Esophagus (tissue), 2 donors: Measurements from ENCODE around the gene DYNC1LI1. TPM values are rescaled to one million over a fixed set of nuclear protein-coding genes. Genes with fewer than 3 reads are reported as not detected.

Source experiments
- H3K27ac ChIP-seq, 2 donors: one replicate each; pipeline ENCODE4 v1.5.1; 2013; ENCODE audit warnings: low read depth in 2 of 2, mild to moderate bottlenecking in 2 of 2, inconsistent platforms in 1 of 2, low read length in 1 of 2, moderate library complexity in 1 of 2
- H3K27me3 ChIP-seq, 2 donors: one replicate each; pipeline ENCODE4 v1.6.1; 2013; ENCODE audit warnings: low read length in 2 of 2, control low read depth in 1 of 2, mild to moderate bottlenecking in 1 of 2; ENCODE audit not compliant: insufficient read depth in 2 of 2, control insufficient read depth in 1 of 2
- H3K36me3 ChIP-seq, 2 donors: one replicate each; pipeline ENCODE4 v1.6.1; 2013; ENCODE audit warnings: low read length in 1 of 2; ENCODE audit not compliant: control insufficient read depth in 2 of 2, insufficient read depth in 2 of 2
- H3K4me1 ChIP-seq, 2 donors: one replicate each; pipeline ENCODE4 v1.6.1; 2013; ENCODE audit warnings: low read length in 1 of 2; ENCODE audit not compliant: control insufficient read depth in 2 of 2, insufficient read depth in 2 of 2
- H3K4me3 ChIP-seq, 2 donors: one replicate each; pipeline ENCODE4 v1.5.1; 2013; ENCODE audit warnings: low read length in 2 of 2, mild to moderate bottlenecking in 2 of 2, low read depth in 1 of 2, moderate library complexity in 1 of 2
- H3K9me3 ChIP-seq, 2 donors: one replicate each; pipeline ENCODE4 v1.6.1; 2013; ENCODE audit warnings: mild to moderate bottlenecking in 2 of 2, low read depth in 1 of 2, low read length in 1 of 2, moderate library complexity in 1 of 2; ENCODE audit not compliant: control insufficient read depth in 2 of 2, insufficient read depth in 1 of 2
- WGBS, 2 donors: extraction: QIAGEN DNeasy Blood & Tissue Kit; methylation state at CpG; one replicate each; pipeline ENCODE4 v1.1.7; 2013; 5-methylcytosine and 5-hydroxymethylcytosine counted together
- polyA plus RNA-seq, 2 donors: library from polyadenylated mRNA; stranded (reverse); fragments of 200-250 nt; gene quantifications; one replicate each; pipeline ENCODE4 v1.2.3, GENCODE V29; 2013
- donor health status: healthy with polysubstance abuse.
- donor health status: Bipolar disorder and iron deficiency.

DYNC1LI1 gene
- polyA plus RNA-seq, 2 donors, result 7.9 to 15.7 TPM

- Histone ChIP-seq H3K27ac (peak overlapping the region; percentile 89 to 98), H3K4me3 (peak overlapping the region; percentile 81 to 96), H3K36me3 (no peaks in the 10 kb centered on the region), H3K4me1 (no peaks in the 10 kb centered on the region), H3K27me3 (no peaks in the 10 kb centered on the region), H3K9me3 (no peaks in the 10 kb centered on the region)
- WGBS, 2 donors, result 1% methylated on average over 14 of the region's 14 CpGs
Observed at GRCh38 chr3:32571192-32571485, 481 bp upstream of the DYNC1LI1 start.

GRCh38 chr3:32569540-32570420 is 878 bp downstream of the DYNC1LI1 start:
- Histone ChIP-seq H3K4me1 (no peaks in the 10 kb centered on the region), H3K4me3 (peak overlapping the region; percentile 81 to 96), H3K36me3 (peaks cover 0 to 3% of the 10 kb centered on the region in 2 donors), H3K9me3 (no peaks in the 10 kb centered on the region), H3K27ac (peak overlapping the region; percentile 97 to 98), H3K27me3 (no peaks in the 10 kb centered on the region)
- WGBS, 2 donors, result 1% methylated on average over 32 to 40 of the region's 40 CpGs

- no peaks in the 10 kb centered on the region for H3K9me3 ChIP-seq
- no peaks in the 10 kb centered on the region for H3K4me1 ChIP-seq
- peak overlapping the region in 1 of 2 donors; percentile 81 for H3K4me3 ChIP-seq
- peaks cover 0 to 3% of the 10 kb centered on the region in 2 donors for H3K36me3 ChIP-seq
- 73 to 82% methylated on average over 2 of the region's 2 CpGs for WGBS, 2 donors
- H3K27me3 ChIP-seq, result no peaks in the 10 kb centered on the region
- H3K27ac ChIP-seq, result no peak overlapping the region
Observed at GRCh38 chr3:32568953-32569352, 1.7 kb downstream of the DYNC1LI1 start.

- Histone ChIP-seq H3K36me3 (peaks cover 0 to 3% of the 10 kb centered on the region in 2 donors), H3K27me3 (no peaks in the 10 kb centered on the region), H3K4me1 (no peaks in the 10 kb centered on the region), H3K27ac (no peak overlapping the region), H3K9me3 (no peaks in the 10 kb centered on the region), H3K4me3 (no peak overlapping the region)
- 91 to 98% methylated on average over 1 of the region's 1 CpG for WGBS, 2 donors
Observed at GRCh38 chr3:32564195-32564594, 6.5 kb downstream of the DYNC1LI1 start.

GRCh38 chr3:32562640-32563039 is 8.0 kb downstream of the DYNC1LI1 start:
- Histone ChIP-seq H3K27ac (no peak overlapping the region), H3K4me3 (no peak overlapping the region), H3K36me3 (peaks cover 0 to 3% of the 10 kb centered on the region in 2 donors), H3K9me3 (no peaks in the 10 kb centered on the region), H3K4me1 (no peaks in the 10 kb centered on the region), H3K27me3 (no peaks in the 10 kb centered on the region)
- 94% methylated on average over 7 of the region's 7 CpGs for WGBS, 2 donors

- peaks cover 0 to 3% of the 10 kb centered on the region in 2 donors for H3K4me1 ChIP-seq
- H3K9me3 ChIP-seq, result no peaks in the 10 kb centered on the region
- H3K27ac ChIP-seq, result no peak overlapping the region
- 41 to 54% methylated on average over 3 of the region's 3 CpGs for WGBS, 2 donors
- no peaks in the 10 kb centered on the region for H3K36me3 ChIP-seq
- no peak overlapping the region for H3K4me3 ChIP-seq
- no peaks in the 10 kb centered on the region for H3K27me3 ChIP-seq
Observed at GRCh38 chr3:32557640-32558352, 12.9 kb downstream of the DYNC1LI1 start.

GRCh38 chr3:32556332-32556731 is 14.3 kb downstream of the DYNC1LI1 start:
- 86 to 91% methylated on average over 3 of the region's 3 CpGs for WGBS, 2 donors
- H3K9me3 ChIP-seq, result no peaks in the 10 kb centered on the region
- no peaks in the 10 kb centered on the region for H3K27me3 ChIP-seq
- peaks cover 0 to 3% of the 10 kb centered on the region in 2 donors for H3K4me1 ChIP-seq
- no peak overlapping the region for H3K27ac ChIP-seq
- H3K36me3 ChIP-seq, result no peaks in the 10 kb centered on the region
- H3K4me3 ChIP-seq, result no peak overlapping the region

- H3K36me3 ChIP-seq, result no peaks in the 10 kb centered on the region
- no peak overlapping the region for H3K4me3 ChIP-seq
- no peak overlapping the region for H3K27ac ChIP-seq
- peaks cover 0 to 3% of the 10 kb centered on the region in 2 donors for H3K4me1 ChIP-seq
- no peaks in the 10 kb centered on the region for H3K27me3 ChIP-seq
- no peaks in the 10 kb centered on the region for H3K9me3 ChIP-seq
Observed at GRCh38 chr3:32553973-32554372, 16.7 kb downstream of the DYNC1LI1 start.

GRCh38 chr3:32553459-32553858 is 17.2 kb downstream of the DYNC1LI1 start:
- WGBS, 2 donors, result 76 to 88% methylated on average over 2 of the region's 2 CpGs

More at GRCh38 chr3:32553459-32553858, 17.2 kb downstream of the DYNC1LI1 start:
- no peak overlapping the region for H3K4me3 ChIP-seq
- H3K27ac ChIP-seq, result no peak overlapping the region
- H3K9me3 ChIP-seq, result no peaks in the 10 kb centered on the region
- H3K4me1 ChIP-seq, result peaks cover 0 to 3% of the 10 kb centered on the region in 2 donors
- H3K27me3 ChIP-seq, result no peaks in the 10 kb centered on the region
- H3K36me3 ChIP-seq, result no peaks in the 10 kb centered on the region
